ENCODE data around the gene BCL6B.

The BCL6B gene

DNA sequence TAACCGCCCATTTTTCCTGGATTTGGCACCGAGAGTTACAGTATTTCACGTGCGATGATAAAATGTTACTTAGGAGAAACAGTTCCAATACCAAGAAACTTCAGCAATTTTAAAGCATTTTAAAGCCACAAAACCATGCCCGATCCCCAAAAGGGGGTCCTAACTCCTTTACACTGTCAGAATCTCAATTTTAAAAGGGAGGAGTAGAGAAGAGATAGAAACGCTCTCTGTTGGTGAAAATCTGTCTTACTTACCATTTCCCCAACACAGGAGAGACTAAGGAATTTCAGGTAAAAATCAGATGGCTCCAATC, 11.0 kb upstream of the BCL6B start:
- H3K27ac ChIP-seq: peak overlapping the region; percentile 93
- TF ChIP-seq, protein P1, sequence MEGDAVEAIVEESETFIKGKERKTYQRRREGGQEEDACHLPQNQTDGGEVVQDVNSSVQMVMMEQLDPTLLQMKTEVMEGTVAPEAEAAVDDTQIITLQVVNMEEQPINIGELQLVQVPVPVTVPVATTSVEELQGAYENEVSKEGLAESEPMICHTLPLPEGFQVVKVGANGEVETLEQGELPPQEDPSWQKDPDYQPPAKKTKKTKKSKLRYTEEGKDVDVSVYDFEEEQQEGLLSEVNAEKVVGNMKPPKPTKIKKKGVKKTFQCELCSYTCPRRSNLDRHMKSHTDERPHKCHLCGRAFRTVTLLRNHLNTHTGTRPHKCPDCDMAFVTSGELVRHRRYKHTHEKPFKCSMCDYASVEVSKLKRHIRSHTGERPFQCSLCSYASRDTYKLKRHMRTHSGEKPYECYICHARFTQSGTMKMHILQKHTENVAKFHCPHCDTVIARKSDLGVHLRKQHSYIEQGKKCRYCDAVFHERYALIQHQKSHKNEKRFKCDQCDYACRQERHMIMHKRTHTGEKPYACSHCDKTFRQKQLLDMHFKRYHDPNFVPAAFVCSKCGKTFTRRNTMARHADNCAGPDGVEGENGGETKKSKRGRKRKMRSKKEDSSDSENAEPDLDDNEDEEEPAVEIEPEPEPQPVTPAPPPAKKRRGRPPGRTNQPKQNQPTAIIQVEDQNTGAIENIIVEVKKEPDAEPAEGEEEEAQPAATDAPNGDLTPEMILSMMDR (IDR thresholded peaks at IDR 0.05): no peak
- no peak for TF ChIP-seq ZFX (IDR thresholded peaks at IDR 0.05; ENCODE audit: borderline replicate concordance)

DNA sequence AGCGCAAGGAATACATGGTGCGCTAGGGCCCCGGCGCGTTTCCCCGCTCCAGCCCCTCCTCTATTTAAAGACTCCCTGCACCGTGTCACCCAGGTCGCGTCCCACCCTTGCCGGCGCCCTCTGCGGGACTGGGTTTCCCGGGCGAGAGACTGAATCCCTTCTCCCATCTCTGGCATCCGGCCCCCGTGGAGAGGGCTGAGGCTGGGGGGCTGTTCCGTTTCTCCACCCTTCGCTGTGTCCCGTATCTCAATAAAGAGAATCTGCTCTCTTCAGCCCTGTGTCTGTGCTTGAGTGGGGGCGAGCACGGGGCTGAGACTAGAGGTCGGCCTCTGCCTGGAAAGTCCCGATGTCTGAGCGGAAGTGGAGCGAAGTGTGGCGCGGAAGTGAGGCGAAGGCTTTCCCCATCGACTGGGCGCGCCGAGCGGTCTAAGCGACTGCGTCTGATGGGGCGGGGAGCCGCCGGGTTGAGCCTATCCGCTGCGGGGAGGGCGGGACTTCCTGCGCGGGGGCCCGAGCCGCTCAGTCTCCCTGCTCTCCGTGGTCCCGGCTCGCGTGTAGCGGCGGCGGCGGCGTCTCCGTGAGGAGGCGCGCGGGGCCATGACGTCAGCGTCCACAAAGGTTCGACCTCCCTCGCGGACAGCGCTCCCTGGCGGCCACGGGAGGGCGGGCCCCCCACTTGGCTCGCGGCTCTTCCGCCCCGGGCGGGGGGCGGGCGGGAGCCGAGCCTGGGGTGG, 8.4 kb upstream of the BCL6B start:
- H3K27ac ChIP-seq: peak overlapping the region; percentile 93
- TF ChIP-seq, protein P1 (IDR thresholded peaks at IDR 0.05): peak; percentile 83
- no peak for TF ChIP-seq ZFX (IDR thresholded peaks at IDR 0.05; ENCODE audit: borderline replicate concordance)

DNA sequence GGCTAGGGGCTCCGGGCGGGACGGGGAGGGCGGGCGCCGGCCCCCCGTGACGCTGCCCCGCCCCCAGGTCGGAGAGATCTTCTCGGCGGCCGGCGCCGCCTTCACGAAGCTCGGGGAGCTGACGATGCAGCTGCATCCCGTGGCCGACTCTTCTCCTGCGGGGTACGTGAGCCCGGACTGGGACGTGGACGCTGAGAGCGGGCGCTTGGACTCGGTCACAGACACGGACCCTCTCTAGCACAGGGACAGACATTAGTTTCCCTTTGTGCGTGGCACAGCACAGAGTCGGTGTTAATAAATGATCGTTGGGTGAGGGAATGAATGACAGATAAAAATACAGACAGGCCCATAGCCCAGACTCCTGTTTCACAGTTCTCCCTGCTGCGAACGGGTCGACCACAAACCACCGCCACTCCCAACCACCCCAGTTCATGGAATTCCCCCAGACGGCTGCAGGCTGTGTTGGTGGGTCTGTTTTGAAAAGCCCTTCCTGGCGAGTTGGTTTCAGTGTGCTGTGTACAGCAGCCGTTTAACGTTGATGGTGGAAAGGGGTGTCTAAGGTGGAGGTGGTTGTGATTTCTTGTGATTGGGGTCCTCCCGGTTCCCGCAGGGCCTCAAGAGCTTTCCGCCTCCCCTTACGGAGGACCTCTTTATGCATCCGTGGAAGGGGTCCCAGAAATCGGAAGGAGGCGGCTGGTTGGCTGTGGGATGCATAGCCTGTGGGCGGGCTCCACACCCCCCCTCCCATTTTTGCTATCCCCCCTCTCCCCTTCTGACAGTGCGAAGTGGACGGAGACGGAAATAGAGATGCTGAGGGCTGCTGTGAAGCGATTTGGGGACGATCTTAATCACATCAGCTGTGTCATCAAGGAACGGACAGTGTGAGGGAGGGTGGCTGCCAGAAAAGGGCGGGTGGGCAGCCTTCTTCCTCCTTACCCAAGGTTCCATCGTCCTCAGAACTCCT, 7.6 kb upstream of the BCL6B start:
- peak overlapping the region; percentile 93 for H3K27ac ChIP-seq
- no peak for TF ChIP-seq ZFX (IDR thresholded peaks at IDR 0.05; ENCODE audit: borderline replicate concordance)
- TF ChIP-seq, protein P1 (IDR thresholded peaks at IDR 0.05): peak; percentile 33

DNA sequence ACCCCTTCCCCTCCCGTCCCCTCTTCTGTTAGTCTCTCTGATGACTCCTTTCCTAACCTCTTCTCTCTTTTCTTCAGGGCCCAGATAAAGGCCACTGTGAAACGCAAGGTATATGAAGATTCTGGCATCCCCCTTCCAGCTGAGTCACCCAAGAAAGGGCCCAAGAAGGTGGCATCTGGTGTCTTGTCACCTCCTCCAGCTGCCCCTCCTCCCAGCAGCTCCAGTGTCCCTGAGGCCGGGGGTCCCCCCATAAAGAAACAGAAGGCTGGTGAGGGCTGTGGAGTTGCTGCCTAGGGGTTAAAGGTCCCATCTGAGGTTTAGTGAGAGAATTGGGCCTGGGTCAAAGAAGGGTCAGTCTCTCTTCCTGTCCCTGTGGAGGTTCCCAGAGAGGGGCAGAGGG, 6.4 kb upstream of the BCL6B start:
- peak overlapping the region; percentile 93 for H3K27ac ChIP-seq
- TF ChIP-seq ZFX (IDR thresholded peaks at IDR 0.05; ENCODE audit: borderline replicate concordance): no peak
- TF ChIP-seq, protein P1 (IDR thresholded peaks at IDR 0.05): no peak

DNA sequence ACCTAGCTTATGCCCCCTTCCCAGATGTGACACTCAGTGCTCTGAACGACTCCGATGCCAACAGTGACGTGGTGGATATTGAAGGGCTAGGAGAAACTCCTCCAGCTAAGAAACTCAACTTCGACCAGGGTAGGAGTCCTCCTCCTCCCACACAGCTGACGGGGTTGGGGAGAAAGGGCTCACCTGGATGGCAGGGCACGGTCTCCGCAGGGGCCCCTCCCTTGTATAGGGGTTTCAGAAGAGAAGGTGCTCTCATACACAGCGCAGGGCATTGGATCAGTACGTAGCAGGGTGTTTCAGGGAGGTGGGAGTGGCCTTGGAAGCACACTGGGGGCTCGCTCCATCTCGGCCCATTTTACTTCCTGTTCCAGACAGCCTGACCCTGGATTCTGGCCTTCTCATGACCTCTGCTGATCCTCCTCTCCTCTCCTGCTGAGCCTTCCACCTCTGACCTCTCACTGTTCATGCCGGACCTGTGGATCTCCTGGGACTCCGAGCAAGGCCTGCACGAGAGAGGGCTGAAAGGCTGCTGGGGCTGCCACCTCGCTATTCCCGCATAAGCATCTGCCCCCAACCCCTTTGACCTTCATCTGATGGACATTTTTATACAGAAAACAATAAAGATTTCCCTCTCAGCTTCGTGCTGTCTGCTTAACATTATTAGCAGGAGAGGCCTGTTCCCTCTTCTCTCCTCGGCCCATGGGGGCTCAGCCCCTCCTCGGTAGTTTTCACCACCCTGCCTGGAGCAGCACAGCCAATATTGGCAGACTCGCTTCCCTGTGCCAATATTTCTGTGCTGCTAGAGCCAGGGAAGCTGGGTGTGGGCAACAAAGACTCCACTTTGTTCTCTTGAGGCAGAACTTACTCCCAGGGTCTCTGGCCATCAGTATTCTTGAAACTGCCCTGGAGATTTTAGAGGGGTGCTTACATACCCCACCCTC, 5.7 kb upstream of the BCL6B start:
- peak overlapping the region; percentile 93 for H3K27ac ChIP-seq
- TF ChIP-seq ZFX (IDR thresholded peaks at IDR 0.05; ENCODE audit: borderline replicate concordance): no peak
- TF ChIP-seq, protein P1 (IDR thresholded peaks at IDR 0.05): no peak

DNA sequence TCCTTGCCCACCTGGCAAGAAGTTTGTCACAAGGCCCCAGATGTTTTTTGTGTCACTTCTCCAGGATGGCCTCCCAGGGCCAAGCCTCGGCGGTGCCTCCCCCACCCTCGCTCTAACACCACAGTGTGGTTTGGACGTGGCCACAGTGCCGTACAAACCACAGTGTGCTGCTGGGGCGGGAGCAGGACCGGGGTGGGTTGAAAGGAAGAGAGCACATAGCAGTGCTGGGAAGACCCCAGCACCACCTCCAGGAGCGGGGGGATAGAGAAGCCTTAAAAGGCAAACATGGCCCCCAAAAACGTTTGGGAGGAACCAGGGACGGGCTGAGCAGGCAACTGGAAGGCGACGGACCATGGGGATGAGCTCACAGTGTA, 5.0 kb upstream of the BCL6B start:
- peak overlapping the region; percentile 93 for H3K27ac ChIP-seq

DNA sequence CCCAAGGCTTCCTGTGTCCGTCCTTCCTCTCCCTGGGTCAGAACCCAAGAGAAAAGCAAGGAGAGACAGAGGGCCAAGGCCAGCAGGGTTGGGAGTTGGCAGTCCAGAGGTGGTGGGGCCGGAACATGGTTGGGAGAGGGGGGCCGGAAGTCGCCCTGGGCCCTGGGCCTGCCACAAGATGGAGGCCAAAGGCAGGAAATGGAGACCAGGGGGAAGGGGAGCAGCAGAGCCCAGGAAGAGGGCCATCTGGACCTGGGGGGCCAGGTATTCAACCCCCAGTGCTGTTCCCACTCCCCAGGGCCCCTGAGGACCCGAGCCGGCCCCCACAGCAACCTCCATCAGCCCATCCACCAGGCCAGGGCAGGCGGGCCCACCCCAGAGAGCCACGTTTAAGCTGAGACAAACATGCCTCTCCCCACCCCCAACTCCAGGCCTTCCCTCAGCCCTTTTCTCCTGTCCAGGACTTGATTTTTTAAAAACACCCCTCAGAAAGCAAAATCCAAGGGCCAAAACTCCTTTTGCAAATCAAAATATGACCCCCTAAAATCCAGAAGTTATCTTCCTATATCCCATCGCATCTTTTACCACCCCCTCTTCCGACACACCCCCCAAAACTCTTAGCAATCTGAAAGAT, 4.4 kb upstream of the BCL6B start:
- TF ChIP-seq ZFX (IDR thresholded peaks at IDR 0.05; ENCODE audit: borderline replicate concordance): no peak
- TF ChIP-seq, protein P1 (IDR thresholded peaks at IDR 0.05): no peak

More for the DNA sequence above, 5.0 kb upstream of the BCL6B start:
- TF ChIP-seq ZFX (IDR thresholded peaks at IDR 0.05; ENCODE audit: borderline replicate concordance): no peak

More for the DNA sequence above, 4.4 kb upstream of the BCL6B start:
- H3K27ac ChIP-seq: peak overlapping the region; percentile 93

All from 22Rv1 (cell line).